Measurements from ENCODE around the gene SEPTIN5. TPM values are rescaled to one million over a fixed set of nuclear protein-coding genes. Genes with fewer than 3 reads are reported as not detected.
"Not testable (repeated sequence)": the region's sequence is repeated elsewhere in the genome, so short reads cannot be mapped to it uniquely, and the experiment has no call there.

SEPTIN5 gene
- total and polyA plus RNA-seq, 5 donors from 2014 or later, result 5.2 TPM; not detected in 4

DNA sequence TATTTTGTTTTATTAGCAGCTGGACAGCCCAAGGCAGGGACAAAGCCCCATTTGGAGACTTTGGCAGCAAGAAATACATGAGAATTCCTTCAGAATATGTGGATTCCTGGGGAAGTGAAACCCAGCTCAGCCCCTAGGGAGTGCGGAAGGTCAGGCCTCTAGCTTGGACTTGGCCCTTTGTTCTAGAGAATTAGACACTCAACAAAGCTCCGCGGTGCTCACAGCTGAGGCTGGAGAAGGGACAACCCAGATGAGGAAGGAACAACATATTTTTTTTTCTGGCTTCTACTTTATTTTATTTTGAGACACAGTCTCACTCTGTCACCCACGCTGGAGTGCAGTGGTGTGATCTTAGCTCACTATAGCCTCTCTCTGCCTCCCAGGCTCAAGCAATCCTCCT is 44.7 kb upstream of the SEPTIN5 start:
- Mint-ChIP-seq H3K36me3 (no peaks in the 10 kb centered on the region), H3K4me1 (no peaks in the 10 kb centered on the region), H3K27ac (peak overlapping the region in 1 of 3 donors; percentile 48), H3K9me3 (no peaks in the 10 kb centered on the region), H3K4me3 (no peak overlapping the region), H3K27me3 (peaks cover 23% of the 10 kb centered on the region)
- ATAC-seq (ENCODE audit: low read depth in 2 of 2) (no peak), DNase-seq (no peak)
- H3K36me3 ChIP-seq (ENCODE audit: control insufficient read depth, insufficient read depth, low read length), result no peaks in the 10 kb centered on the region
- H3K9me3 ChIP-seq (ENCODE audit: control insufficient read depth in 2 of 2, low read length in 2 of 2), result no peaks in the 10 kb centered on the region
- no peak overlapping the region for H3K4me3 ChIP-seq (ENCODE audit: low read depth, low read length)
- peaks cover 10% of the 10 kb centered on the region for H3K27me3 ChIP-seq (ENCODE audit: control insufficient read depth, insufficient read depth, low read length)
- H3K4me1 ChIP-seq (ENCODE audit: control insufficient read depth, insufficient read depth, low read length, poor library complexity, severe bottlenecking), result no peaks in the 10 kb centered on the region
- no peak overlapping the region for H3K27ac ChIP-seq (ENCODE audit: insufficient read depth, low read length, poor library complexity, severe bottlenecking)

DNA sequence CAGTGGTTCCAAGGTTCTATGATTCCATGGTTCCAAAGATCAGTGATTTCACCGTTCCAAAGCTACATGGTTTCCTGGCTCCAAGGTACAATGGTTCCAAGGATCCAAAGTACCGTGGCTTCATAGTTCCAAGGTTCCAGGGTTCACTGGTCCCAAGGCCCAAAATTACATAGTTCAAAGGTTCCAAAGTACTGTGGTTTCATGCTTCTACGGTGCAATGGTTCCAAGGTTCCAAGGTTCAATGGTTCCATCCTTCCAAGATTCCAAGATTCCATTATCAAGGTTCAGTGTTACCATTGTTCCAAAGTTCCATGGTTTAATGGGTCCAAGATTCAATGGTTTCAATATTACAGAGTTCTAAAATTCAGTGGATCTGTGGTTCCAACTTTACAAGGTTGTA is 43.0 kb upstream of the SEPTIN5 start:
- H3K4me3 Mint-ChIP-seq, result no peak overlapping the region
- no peak for DNase-seq
- no peaks in the 10 kb centered on the region for H3K4me1 ChIP-seq (ENCODE audit: control insufficient read depth, insufficient read depth, low read length, poor library complexity, severe bottlenecking)
- H3K27me3 ChIP-seq (ENCODE audit: control insufficient read depth, insufficient read depth, low read length), result peaks cover 10% of the 10 kb centered on the region
- H3K4me3 ChIP-seq (ENCODE audit: low read depth, low read length), result no peak overlapping the region
- peaks cover 23% of the 10 kb centered on the region for H3K27me3 Mint-ChIP-seq
- H3K4me1 Mint-ChIP-seq, result no peaks in the 10 kb centered on the region
- ATAC-seq (ENCODE audit: low read depth in 2 of 2), result no peak
- H3K36me3 ChIP-seq (ENCODE audit: control insufficient read depth, insufficient read depth, low read length), result no peaks in the 10 kb centered on the region
- H3K9me3 ChIP-seq (ENCODE audit: control insufficient read depth in 2 of 2, low read length in 2 of 2), result no peaks in the 10 kb centered on the region
- no peaks in the 10 kb centered on the region for H3K9me3 Mint-ChIP-seq
- H3K27ac ChIP-seq (ENCODE audit: insufficient read depth, low read length, poor library complexity, severe bottlenecking), result no peak overlapping the region
- H3K36me3 Mint-ChIP-seq, result no peaks in the 10 kb centered on the region
- H3K27ac Mint-ChIP-seq, result no peak overlapping the region

DNA sequence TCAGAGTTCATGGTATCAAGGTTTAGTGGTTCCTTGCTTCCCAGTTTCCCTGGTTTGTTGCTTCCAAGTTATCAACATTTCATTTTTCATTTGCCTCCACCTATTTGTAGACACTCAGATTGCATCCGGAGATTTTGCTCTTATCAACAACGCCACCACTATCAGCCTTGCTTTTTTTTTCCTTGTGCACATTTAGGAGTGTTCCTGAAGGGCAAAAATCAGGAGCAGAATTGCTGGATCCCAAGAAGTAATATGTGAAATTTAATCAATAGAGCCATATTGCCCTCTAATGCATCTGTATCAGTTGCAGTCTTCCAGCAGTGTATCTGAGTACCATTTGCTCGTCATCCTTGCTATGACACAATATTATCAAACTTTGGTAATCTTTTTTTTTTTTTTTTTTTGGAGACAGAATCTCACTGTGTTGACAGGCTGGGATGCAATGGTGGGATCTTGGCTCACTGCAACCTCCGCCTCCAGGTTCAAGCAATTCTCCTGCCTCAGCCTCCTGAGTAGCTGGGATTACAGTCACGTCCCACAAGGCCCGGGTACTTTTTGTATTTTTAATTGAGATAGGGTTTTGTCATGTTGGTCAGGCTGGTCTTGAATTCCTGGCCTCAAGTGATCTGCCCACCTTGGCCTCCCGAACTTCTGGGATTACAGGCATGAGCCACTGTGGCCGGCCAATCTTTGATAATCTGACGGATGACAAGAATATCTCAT is 42.1 kb upstream of the SEPTIN5 start:
- peaks cover under 1% of the 10 kb centered on the region for H3K36me3 Mint-ChIP-seq
- no peak for DNase-seq
- Histone ChIP-seq H3K36me3 (ENCODE audit: control insufficient read depth, insufficient read depth, low read length) (no peaks in the 10 kb centered on the region), H3K9me3 (ENCODE audit: control insufficient read depth in 2 of 2, low read length in 2 of 2) (no peaks in the 10 kb centered on the region), H3K27me3 (ENCODE audit: control insufficient read depth, insufficient read depth, low read length) (peaks cover 10% of the 10 kb centered on the region), H3K4me1 (ENCODE audit: control insufficient read depth, insufficient read depth, low read length, poor library complexity, severe bottlenecking) (no peaks in the 10 kb centered on the region), H3K27ac (ENCODE audit: insufficient read depth, low read length, poor library complexity, severe bottlenecking) (no peak overlapping the region), H3K4me3 (ENCODE audit: low read depth, low read length) (no peak overlapping the region)
- no peaks in the 10 kb centered on the region for H3K9me3 Mint-ChIP-seq
- peaks cover 23% of the 10 kb centered on the region for H3K27me3 Mint-ChIP-seq
- peak overlapping the region in 1 of 4 donors; percentile 17 for H3K4me3 Mint-ChIP-seq
- no peak for ATAC-seq (ENCODE audit: low read depth in 2 of 2)
- H3K27ac Mint-ChIP-seq, result no peak overlapping the region
- H3K4me1 Mint-ChIP-seq, result no peaks in the 10 kb centered on the region

- H3K27ac ChIP-seq (ENCODE audit: insufficient read depth, low read length, poor library complexity, severe bottlenecking), result no peak overlapping the region
- Mint-ChIP-seq H3K27me3 (peaks cover 16% of the 10 kb centered on the region), H3K4me3 (no peak overlapping the region), H3K9me3 (no peaks in the 10 kb centered on the region), H3K4me1 (no peaks in the 10 kb centered on the region), H3K36me3 (peaks cover 3% of the 10 kb centered on the region), H3K27ac (no peak overlapping the region)
- no peaks in the 10 kb centered on the region for H3K4me1 ChIP-seq (ENCODE audit: control insufficient read depth, insufficient read depth, low read length, poor library complexity, severe bottlenecking)
- no peak for DNase-seq
- no peaks in the 10 kb centered on the region for H3K9me3 ChIP-seq (ENCODE audit: control insufficient read depth in 2 of 2, low read length in 2 of 2)
- H3K36me3 ChIP-seq (ENCODE audit: control insufficient read depth, insufficient read depth, low read length), result no peaks in the 10 kb centered on the region
- peaks cover 10% of the 10 kb centered on the region for H3K27me3 ChIP-seq (ENCODE audit: control insufficient read depth, insufficient read depth, low read length)
- no peak overlapping the region for H3K4me3 ChIP-seq (ENCODE audit: low read depth, low read length)
- no peak for ATAC-seq (ENCODE audit: low read depth in 2 of 2)
Measured at GRCh38 chr22:19673660-19674059, 40.6 kb upstream of the SEPTIN5 start.

DNA sequence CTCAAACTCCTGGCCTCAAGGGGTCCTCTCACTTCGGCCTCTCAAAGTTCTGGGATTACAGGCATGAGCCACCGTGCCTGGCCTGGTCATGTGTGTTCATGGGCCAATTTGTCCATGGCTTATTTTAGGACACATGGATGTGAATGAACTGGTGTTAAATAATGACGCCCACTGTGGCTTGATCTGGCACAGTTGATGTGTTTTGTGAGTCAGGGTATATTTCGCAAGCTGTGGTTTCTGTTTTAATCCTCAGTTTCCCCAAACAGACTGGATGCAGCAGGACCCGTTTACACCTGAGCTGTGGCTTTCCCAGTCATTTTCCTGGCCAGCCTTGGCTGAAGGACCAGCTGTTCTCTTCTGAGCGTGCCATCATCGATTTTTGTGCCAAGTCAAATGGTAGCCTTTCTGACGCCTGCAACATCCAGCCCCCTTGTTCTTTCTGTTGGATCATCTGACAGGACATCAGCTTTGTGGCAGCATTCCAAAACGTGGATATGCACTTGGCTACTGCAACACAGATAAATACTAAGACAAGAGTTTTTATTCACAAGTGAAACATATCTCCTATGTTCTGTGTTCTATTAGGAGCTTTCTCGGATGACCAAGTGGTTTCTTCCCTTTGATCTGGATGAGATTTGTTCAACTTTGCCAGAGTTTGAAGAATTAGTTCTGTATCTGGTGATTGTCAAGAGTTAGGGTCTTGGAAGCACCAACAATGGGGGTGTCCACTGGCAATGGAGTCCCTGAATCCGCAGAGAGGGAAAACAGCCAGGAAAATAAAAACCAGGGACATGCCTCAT is 40.0 kb upstream of the SEPTIN5 start:
- no peak overlapping the region for H3K27ac Mint-ChIP-seq
- Histone ChIP-seq H3K9me3 (ENCODE audit: control insufficient read depth in 2 of 2, low read length in 2 of 2) (no peaks in the 10 kb centered on the region), H3K27ac (ENCODE audit: insufficient read depth, low read length, poor library complexity, severe bottlenecking) (no peak overlapping the region), H3K4me1 (ENCODE audit: control insufficient read depth, insufficient read depth, low read length, poor library complexity, severe bottlenecking) (no peaks in the 10 kb centered on the region), H3K27me3 (ENCODE audit: control insufficient read depth, insufficient read depth, low read length) (peaks cover 10% of the 10 kb centered on the region), H3K4me3 (ENCODE audit: low read depth, low read length) (no peak overlapping the region), H3K36me3 (ENCODE audit: control insufficient read depth, insufficient read depth, low read length) (no peaks in the 10 kb centered on the region)
- peaks cover 16% of the 10 kb centered on the region for H3K27me3 Mint-ChIP-seq
- no peaks in the 10 kb centered on the region for H3K4me1 Mint-ChIP-seq
- no peaks in the 10 kb centered on the region for H3K9me3 Mint-ChIP-seq
- no peak for DNase-seq
- H3K4me3 Mint-ChIP-seq, result no peak overlapping the region
- H3K36me3 Mint-ChIP-seq, result peaks cover 3% of the 10 kb centered on the region
- no peak for ATAC-seq (ENCODE audit: low read depth in 2 of 2)

- Histone ChIP-seq H3K27me3 (ENCODE audit: control insufficient read depth, insufficient read depth, low read length) (peaks cover 12% of the 10 kb centered on the region), H3K36me3 (ENCODE audit: control insufficient read depth, insufficient read depth, low read length) (no peaks in the 10 kb centered on the region), H3K9me3 (ENCODE audit: control insufficient read depth in 2 of 2, low read length in 2 of 2) (no peaks in the 10 kb centered on the region), H3K4me3 (ENCODE audit: low read depth, low read length) (no peak overlapping the region), H3K27ac (ENCODE audit: insufficient read depth, low read length, poor library complexity, severe bottlenecking) (no peak overlapping the region), H3K4me1 (ENCODE audit: control insufficient read depth, insufficient read depth, low read length, poor library complexity, severe bottlenecking) (no peaks in the 10 kb centered on the region)
- ATAC-seq (ENCODE audit: low read depth in 2 of 2), result no peak
- Mint-ChIP-seq H3K36me3 (peaks cover 3% of the 10 kb centered on the region), H3K9me3 (no peaks in the 10 kb centered on the region), H3K4me1 (no peaks in the 10 kb centered on the region), H3K27ac (no peak overlapping the region), H3K4me3 (no peak overlapping the region), H3K27me3 (peaks cover 19% of the 10 kb centered on the region)
- DNase-seq, result no peak
Measured at GRCh38 chr22:19674929-19675253, 39.4 kb upstream of the SEPTIN5 start.

- Mint-ChIP-seq H3K36me3 (peaks cover 3% of the 10 kb centered on the region), H3K4me1 (no peaks in the 10 kb centered on the region), H3K27me3 (peaks cover 21% of the 10 kb centered on the region), H3K9me3 (no peaks in the 10 kb centered on the region), H3K27ac (no peak overlapping the region), H3K4me3 (no peak overlapping the region)
- Histone ChIP-seq H3K4me3 (ENCODE audit: low read depth, low read length) (no peak overlapping the region), H3K27me3 (ENCODE audit: control insufficient read depth, insufficient read depth, low read length) (peaks cover 12% of the 10 kb centered on the region), H3K9me3 (ENCODE audit: control insufficient read depth in 2 of 2, low read length in 2 of 2) (no peaks in the 10 kb centered on the region), H3K27ac (ENCODE audit: insufficient read depth, low read length, poor library complexity, severe bottlenecking) (no peak overlapping the region), H3K4me1 (ENCODE audit: control insufficient read depth, insufficient read depth, low read length, poor library complexity, severe bottlenecking) (no peaks in the 10 kb centered on the region), H3K36me3 (ENCODE audit: control insufficient read depth, insufficient read depth, low read length) (no peaks in the 10 kb centered on the region)
- ATAC-seq (ENCODE audit: low read depth in 2 of 2) (no peak), DNase-seq (no peak)
Measured at GRCh38 chr22:19675428-19675827, 38.9 kb upstream of the SEPTIN5 start.

DNA sequence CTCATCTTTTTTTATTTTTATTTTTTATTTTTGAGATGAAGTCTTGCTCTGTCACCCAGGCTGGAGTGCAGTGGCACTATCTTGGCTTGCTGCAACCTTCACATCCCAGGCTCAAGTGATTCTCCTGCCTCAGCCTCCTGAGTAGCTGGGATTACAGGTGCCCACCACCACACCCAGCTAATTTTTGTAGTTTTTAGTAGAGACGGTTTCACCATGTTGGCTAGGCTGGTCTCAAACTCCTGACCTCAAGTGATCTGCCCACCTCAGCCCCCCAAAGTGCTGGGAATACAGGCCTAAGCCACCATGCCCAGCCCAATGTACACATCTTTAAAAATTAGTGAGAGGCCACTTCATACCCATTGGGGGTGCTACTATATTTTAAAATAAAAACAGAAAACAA is 37.9 kb upstream of the SEPTIN5 start:
- H3K36me3 Mint-ChIP-seq; H3K4me3 Mint-ChIP-seq; H3K36me3 ChIP-seq (ENCODE audit: control insufficient read depth, insufficient read depth, low read length); H3K27ac ChIP-seq (ENCODE audit: insufficient read depth, low read length, poor library complexity, severe bottlenecking); H3K27me3 ChIP-seq (ENCODE audit: control insufficient read depth, insufficient read depth, low read length); H3K4me1 ChIP-seq (ENCODE audit: control insufficient read depth, insufficient read depth, low read length, poor library complexity, severe bottlenecking); H3K9me3 Mint-ChIP-seq; H3K4me1 Mint-ChIP-seq; H3K4me3 ChIP-seq (ENCODE audit: low read depth, low read length); ATAC-seq (ENCODE audit: low read depth in 2 of 2); H3K27ac Mint-ChIP-seq; H3K9me3 ChIP-seq (ENCODE audit: control insufficient read depth in 2 of 2, low read length in 2 of 2); DNase-seq: not testable (repeated sequence)
- H3K27me3 Mint-ChIP-seq, result peaks cover 25% of the 10 kb centered on the region
